GM10248 (cell line): ENCODE measurements around the gene TMC1.
A peak's percentile ranks its signal among the peaks of the same experiment; 100 is the strongest.
"Not testable (repeated sequence)": the region's sequence is repeated elsewhere in the genome, so short reads cannot be mapped to it uniquely, and the experiment has no call there.

Experiments used
- CTCF ChIA-PET: fragments of 300-600 bp; sonication (Branson Sonifier 250); formaldehyde crosslinking; extraction: SDS; loops from one replicate; lab custom pipeline; 2021; ENCODE audit warnings: antibody characterized with exemption; lab: Yijun Ruan, JAX
- POLR2A ChIA-PET: fragments of 350-650 bp; sonication (Branson Sonifier 250); formaldehyde crosslinking; extraction: SDS; loops from one replicate; lab custom pipeline; 2020; ENCODE audit warnings: antibody characterized with exemption; lab: Yijun Ruan, JAX
- DNase-seq: peaks from one replicate; pipeline ENCODE4 v3.0.0; 2012; ENCODE audit errors: extremely low spot score
- TF ChIP-seq, protein P1 (sequence below): IDR thresholded peaks from 2 replicates; pipeline ENCODE4 v1.5.1; 2012; ENCODE audit warnings: mild to moderate bottlenecking, low read depth; ENCODE audit errors: extremely low read depth, missing control alignments, control extremely low read depth

Gene TMC1

DNA sequence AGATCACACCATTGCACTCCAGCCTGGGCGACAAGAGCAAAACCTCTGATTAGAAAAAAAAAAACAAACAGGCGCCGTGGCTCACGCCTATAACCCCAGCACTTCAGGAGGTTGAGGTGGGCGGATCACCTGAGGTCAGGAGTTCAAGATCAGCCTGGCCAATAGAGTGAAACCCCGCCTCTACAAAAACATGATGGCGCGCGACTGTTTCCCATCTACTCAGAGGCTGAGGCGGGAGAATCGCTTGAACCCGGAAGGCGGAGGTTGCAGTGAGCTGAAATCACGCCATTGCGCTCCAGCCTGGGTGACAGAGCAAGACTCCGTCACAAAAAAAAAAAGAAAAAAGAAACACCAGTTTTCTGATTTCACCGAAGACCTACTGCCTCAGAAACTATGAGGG lies at the start of gene TMC1:
Gene TMC1 (plus strand): TSS at position 193 of the 400 bp plus-strand sequence. CDS start 127,041 bp downstream, outside the sequence.
- CTCF ChIA-PET, DNase-seq, POLR2A ChIA-PET: not testable (repeated sequence)

DNA sequence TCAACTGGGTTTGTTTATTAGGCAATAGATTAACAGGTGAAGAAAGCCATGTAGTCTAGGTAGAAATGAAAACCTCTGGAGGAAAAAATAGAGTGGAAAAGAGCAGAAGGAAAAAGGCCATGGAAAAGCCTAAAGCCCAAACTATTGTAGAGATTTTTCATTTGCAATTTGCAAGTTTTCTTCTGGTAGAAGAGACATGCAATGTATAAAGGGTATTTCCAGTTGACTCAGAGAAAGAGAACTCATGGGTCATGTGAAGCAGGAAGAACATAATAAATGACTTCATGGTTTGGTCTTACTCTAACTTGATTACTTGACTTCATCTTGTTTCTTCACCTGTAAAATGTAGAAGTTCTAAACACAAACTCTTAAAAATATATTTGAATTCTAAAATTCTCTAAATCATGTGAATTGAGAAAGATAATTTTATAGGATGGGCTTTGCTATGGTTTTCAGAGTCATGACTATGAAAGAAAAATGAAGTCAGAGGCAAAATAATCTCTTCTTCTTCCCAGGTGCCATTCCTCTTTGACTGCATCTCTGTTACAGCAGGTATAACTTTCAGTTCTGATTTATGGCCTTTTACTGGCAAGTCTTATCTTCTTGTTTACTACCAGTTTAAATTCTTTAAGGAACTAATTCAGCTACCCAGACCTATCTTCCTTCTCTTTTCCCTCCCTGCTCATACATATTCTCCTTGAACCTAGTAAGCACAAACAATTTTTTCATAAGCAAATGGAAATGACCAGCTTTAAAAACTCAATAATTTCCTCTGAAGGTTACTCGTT lies 47.7 kb upstream of the TMC1 start:
- POLR2A ChIA-PET = no interaction called here
- CTCF ChIA-PET = interaction anchor here (1.0 to 2.0 kb wide), 3 partner anchors 8 to 12 kb away, joined by 3 to 4 read pairs (median 4); no protein-coding TSS in a partner anchor
- TF ChIP-seq, protein P1, sequence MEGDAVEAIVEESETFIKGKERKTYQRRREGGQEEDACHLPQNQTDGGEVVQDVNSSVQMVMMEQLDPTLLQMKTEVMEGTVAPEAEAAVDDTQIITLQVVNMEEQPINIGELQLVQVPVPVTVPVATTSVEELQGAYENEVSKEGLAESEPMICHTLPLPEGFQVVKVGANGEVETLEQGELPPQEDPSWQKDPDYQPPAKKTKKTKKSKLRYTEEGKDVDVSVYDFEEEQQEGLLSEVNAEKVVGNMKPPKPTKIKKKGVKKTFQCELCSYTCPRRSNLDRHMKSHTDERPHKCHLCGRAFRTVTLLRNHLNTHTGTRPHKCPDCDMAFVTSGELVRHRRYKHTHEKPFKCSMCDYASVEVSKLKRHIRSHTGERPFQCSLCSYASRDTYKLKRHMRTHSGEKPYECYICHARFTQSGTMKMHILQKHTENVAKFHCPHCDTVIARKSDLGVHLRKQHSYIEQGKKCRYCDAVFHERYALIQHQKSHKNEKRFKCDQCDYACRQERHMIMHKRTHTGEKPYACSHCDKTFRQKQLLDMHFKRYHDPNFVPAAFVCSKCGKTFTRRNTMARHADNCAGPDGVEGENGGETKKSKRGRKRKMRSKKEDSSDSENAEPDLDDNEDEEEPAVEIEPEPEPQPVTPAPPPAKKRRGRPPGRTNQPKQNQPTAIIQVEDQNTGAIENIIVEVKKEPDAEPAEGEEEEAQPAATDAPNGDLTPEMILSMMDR = no peak
- peak; percentile 63 for DNase-seq

DNA sequence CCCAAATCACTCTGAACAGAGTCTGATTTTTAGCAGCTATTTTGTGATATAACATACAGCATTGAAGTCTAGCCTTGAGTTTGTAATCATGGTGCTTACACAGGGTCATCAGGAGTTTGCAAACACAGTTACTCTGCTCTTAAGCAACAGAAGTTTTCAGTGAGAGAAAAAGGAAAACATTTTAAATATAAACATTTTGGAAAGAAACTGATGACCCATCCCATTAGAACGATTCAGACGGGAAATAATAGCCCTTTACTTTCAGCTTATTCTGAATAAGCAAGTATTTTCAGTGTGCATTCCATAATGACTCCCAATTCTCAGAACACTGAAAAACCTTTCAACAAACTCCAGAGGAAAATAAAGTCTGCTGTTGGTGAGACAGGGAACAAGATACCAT lies 46.7 kb upstream of the TMC1 start:
- ChIA-PET CTCF (interaction anchor here (1.5 to 2.0 kb wide), 2 partner anchors 8 to 13 kb away, joined by 3 to 4 read pairs; no protein-coding TSS in a partner anchor), POLR2A (no interaction called here)
- TF ChIP-seq, protein P1 = no peak
- DNase-seq = no peak

DNA sequence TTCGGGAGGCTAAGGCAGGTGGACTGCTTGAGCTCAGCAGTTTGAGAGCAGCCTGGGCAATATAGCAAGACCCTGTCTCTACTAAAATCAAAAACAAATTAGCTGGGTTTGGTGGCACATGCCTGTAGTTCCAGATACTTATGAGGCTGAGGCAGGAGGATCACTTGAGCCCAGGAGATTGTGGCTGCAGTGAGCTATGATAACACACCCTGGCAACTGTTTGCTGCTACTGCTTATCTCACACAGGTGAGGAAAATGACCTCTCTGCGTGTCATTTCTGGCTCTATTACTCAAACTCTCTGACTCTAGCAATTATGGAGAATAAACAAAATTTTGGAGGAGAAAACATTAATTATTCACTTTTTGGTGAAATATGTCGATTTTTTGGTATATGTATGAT lies 45.3 kb upstream of the TMC1 start:
- ChIA-PET CTCF (no interaction called here), POLR2A (interaction anchor here (0.7 kb wide), 1 partner anchor 188 kb away, joined by 3 read pairs; no protein-coding TSS in a partner anchor)
- TF ChIP-seq, protein P1 = no peak
- no peak for DNase-seq

DNA sequence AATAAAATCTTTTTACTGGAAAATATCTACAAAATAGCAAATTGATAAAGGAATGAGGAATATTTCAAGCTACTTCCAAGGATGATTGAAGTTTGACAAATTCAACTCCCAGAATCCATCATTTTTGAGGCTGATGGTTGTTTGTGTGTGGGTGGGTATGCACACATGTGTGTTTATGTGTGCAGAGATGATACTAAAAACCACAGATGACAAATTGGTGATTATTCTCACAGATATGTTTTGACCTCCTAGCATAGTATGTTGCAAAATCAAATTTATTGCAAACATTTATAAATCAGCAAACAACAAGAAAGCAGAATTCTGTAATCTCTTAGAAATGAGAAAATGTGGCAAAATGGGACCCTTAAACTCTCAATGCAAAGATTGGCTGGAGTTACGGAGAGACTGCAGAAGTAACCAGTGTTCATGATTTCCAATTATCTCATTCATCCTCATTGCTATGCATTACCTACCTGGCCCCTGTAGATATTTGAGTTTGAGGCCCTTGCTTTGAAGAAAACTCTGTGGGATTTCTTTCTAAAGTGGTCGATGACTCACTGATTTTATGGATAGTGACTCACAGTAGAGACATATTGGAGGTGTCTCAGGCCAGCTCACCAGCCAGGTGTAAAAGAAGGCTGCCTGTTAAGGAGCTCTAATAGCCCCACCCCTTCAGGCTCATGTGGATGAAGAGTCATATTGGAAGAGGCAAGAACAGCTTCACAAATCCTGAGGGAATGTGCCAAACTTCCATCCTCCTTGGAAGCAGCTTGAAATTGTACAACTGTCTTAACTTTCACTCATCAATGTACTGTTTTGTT lies 44.6 kb upstream of the TMC1 start:
- POLR2A ChIA-PET = no interaction called here
- CTCF ChIA-PET = interaction anchor here (1.5 to 2.8 kb wide), 2 partner anchors 11 to 19 kb away, joined by 4 to 7 read pairs; no protein-coding TSS in a partner anchor
- TF ChIP-seq, protein P1 = no peak
- no peak for DNase-seq

DNA sequence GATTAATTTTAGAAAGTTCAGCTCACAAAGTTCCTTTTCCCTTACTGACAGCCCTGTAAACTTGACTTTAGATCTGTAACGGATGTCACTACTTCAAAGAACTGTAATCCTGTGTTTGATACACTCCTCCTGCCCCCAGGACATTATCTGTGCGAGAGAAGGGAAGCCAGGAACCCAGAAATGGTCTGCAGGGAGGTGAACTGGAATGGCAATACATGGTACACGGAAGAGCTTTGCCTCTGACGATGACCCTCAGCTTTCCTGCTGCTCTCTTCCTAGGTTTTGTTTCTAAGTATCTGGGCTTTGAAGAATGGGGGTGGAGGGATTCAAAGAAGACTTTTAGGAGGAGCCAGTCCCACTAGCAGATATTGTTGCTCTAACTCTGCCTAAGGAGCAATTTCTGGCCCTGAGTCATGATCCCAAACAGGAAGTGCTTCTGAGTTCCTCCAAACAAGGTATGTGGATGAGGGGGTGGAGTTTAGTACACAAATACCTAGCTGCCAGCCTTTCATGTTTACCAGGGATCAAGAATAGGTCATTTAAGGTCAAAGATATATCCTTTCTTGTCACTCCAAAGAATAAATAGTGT lies 43.4 kb upstream of the TMC1 start:
- ChIA-PET POLR2A (interaction anchor here (0.6 kb wide), 1 partner anchor 88 kb away, joined by 3 read pairs; no protein-coding TSS in a partner anchor), CTCF (interaction anchor here (0.9 to 2.8 kb wide), 3 partner anchors 12 to 55 kb away, joined by 3 to 7 read pairs (median 4); no protein-coding TSS in a partner anchor)
- peak; percentile 34 for DNase-seq
- TF ChIP-seq, protein P1 = no peak
